Neuron (in vitro differentiated cells): ENCODE data around the gene NEIL3.

Experiments
- H2AFZ ChIP-seq: one replicate; pipeline ENCODE4 v1.6.1; 2013; ENCODE audit warnings: low read depth, mild to moderate bottlenecking, inconsistent platforms, low read length, moderate library complexity
- H3K27me3 ChIP-seq: one replicate; pipeline ENCODE4 v1.6.1; 2013; ENCODE audit warnings: low read length; ENCODE audit not compliant: insufficient read depth
- H3K36me3 ChIP-seq: one replicate; pipeline ENCODE4 v1.6.1; 2013; ENCODE audit warnings: low read length; ENCODE audit not compliant: insufficient read depth
- H3K4me1 ChIP-seq: one replicate; pipeline ENCODE4 v1.6.1; 2013; ENCODE audit warnings: low read length; ENCODE audit not compliant: insufficient read depth
- H3K4me3 ChIP-seq: 2 replicates; pipeline ENCODE4 v1.5.1; 2013; ENCODE audit warnings: mild to moderate bottlenecking, low read length, moderate library complexity
- H3K9me3 ChIP-seq: one replicate; pipeline ENCODE4 v1.6.1; 2013; ENCODE audit warnings: low read length

Gene NEIL3

GRCh38 chr4:177351622-177352244 is 42.1 kb downstream of the NEIL3 start:
- Histone ChIP-seq H3K4me1 (peaks cover 10% of the 10 kb centered on the region), H2AFZ (no peak overlapping the region), H3K36me3 (peaks cover 8% of the 10 kb centered on the region), H3K9me3 (no peaks in the 10 kb centered on the region), H3K27me3 (no peaks in the 10 kb centered on the region), H3K4me3 (no peak overlapping the region)

- Histone ChIP-seq H3K27me3 (no peaks in the 10 kb centered on the region), H2AFZ (no peak overlapping the region)
These were observed 46.5 kb downstream of the NEIL3 start for GRCh38 chr4:177356206-177356605.

GRCh38 chr4:177356921-177357320 is 47.2 kb downstream of the NEIL3 start:
- no peak overlapping the region for H3K4me3 ChIP-seq
- H2AFZ ChIP-seq: no peak overlapping the region
- peaks cover 9% of the 10 kb centered on the region for H3K36me3 ChIP-seq
- no peaks in the 10 kb centered on the region for H3K27me3 ChIP-seq
- peaks cover 3% of the 10 kb centered on the region for H3K4me1 ChIP-seq
- H3K9me3 ChIP-seq: no peaks in the 10 kb centered on the region

More at GRCh38 chr4:177356206-177356605, 46.5 kb downstream of the NEIL3 start:
- H3K4me1 ChIP-seq: peaks cover 10% of the 10 kb centered on the region
- no peaks in the 10 kb centered on the region for H3K9me3 ChIP-seq
- no peak overlapping the region for H3K4me3 ChIP-seq
- peaks cover 9% of the 10 kb centered on the region for H3K36me3 ChIP-seq

GRCh38 chr4:177367336-177367735 is 57.7 kb downstream of the NEIL3 start:
- H3K4me1 ChIP-seq: no peaks in the 10 kb centered on the region
- no peak overlapping the region for H3K4me3 ChIP-seq
- H3K9me3 ChIP-seq: peaks cover 2% of the 10 kb centered on the region
- no peaks in the 10 kb centered on the region for H3K27me3 ChIP-seq
- H2AFZ ChIP-seq: no peak overlapping the region
- H3K36me3 ChIP-seq: peaks cover 4% of the 10 kb centered on the region

- Histone ChIP-seq H3K4me1 (peaks cover 6% of the 10 kb centered on the region), H3K27me3 (no peaks in the 10 kb centered on the region), H2AFZ (no peak overlapping the region), H3K36me3 (no peaks in the 10 kb centered on the region), H3K4me3 (no peak overlapping the region), H3K9me3 (peaks cover 2% of the 10 kb centered on the region)
These were observed 59.7 kb downstream of the NEIL3 start for GRCh38 chr4:177369372-177369771.

- no peaks in the 10 kb centered on the region for H3K27me3 ChIP-seq
- no peak overlapping the region for H3K4me3 ChIP-seq
- H3K36me3 ChIP-seq: no peaks in the 10 kb centered on the region
- peaks cover 17% of the 10 kb centered on the region for H3K4me1 ChIP-seq
- no peaks in the 10 kb centered on the region for H3K9me3 ChIP-seq
- H2AFZ ChIP-seq: no peak overlapping the region
These were observed 61.8 kb downstream of the NEIL3 start for GRCh38 chr4:177371461-177371860.

GRCh38 chr4:177374966-177375365 is 65.3 kb downstream of the NEIL3 start:
- Histone ChIP-seq H3K4me3 (no peak overlapping the region), H3K27me3 (no peaks in the 10 kb centered on the region), H2AFZ (no peak overlapping the region), H3K36me3 (no peaks in the 10 kb centered on the region), H3K4me1 (peaks cover 18% of the 10 kb centered on the region), H3K9me3 (no peaks in the 10 kb centered on the region)

GRCh38 chr4:177375372-177375771 is 65.7 kb downstream of the NEIL3 start:
- Histone ChIP-seq H3K4me1 (peaks cover 18% of the 10 kb centered on the region), H3K36me3 (no peaks in the 10 kb centered on the region), H3K4me3 (no peak overlapping the region), H2AFZ (no peak overlapping the region), H3K9me3 (no peaks in the 10 kb centered on the region), H3K27me3 (no peaks in the 10 kb centered on the region)

- Histone ChIP-seq H3K4me3 (no peak overlapping the region), H3K9me3 (peaks cover 3% of the 10 kb centered on the region), H2AFZ (no peak overlapping the region), H3K4me1 (peaks cover 18% of the 10 kb centered on the region), H3K36me3 (no peaks in the 10 kb centered on the region), H3K27me3 (no peaks in the 10 kb centered on the region)
These were observed 66.3 kb downstream of the NEIL3 start for GRCh38 chr4:177376024-177376423.

GRCh38 chr4:177380730-177381287 is 71.1 kb downstream of the NEIL3 start:
- H3K9me3 ChIP-seq: peaks cover 3% of the 10 kb centered on the region
- no peaks in the 10 kb centered on the region for H3K36me3 ChIP-seq
- peaks cover 6% of the 10 kb centered on the region for H3K4me1 ChIP-seq
- no peak overlapping the region for H2AFZ ChIP-seq
- H3K4me3 ChIP-seq: no peak overlapping the region
- no peaks in the 10 kb centered on the region for H3K27me3 ChIP-seq

GRCh38 chr4:177381762-177382310 is 72.2 kb downstream of the NEIL3 start:
- no peaks in the 10 kb centered on the region for H3K27me3 ChIP-seq
- H3K36me3 ChIP-seq: no peaks in the 10 kb centered on the region
- no peak overlapping the region for H3K4me3 ChIP-seq
- H3K9me3 ChIP-seq: peaks cover 3% of the 10 kb centered on the region
- no peaks in the 10 kb centered on the region for H3K4me1 ChIP-seq
- no peak overlapping the region for H2AFZ ChIP-seq

- no peak overlapping the region for H3K4me3 ChIP-seq
- H3K27me3 ChIP-seq: no peaks in the 10 kb centered on the region
- H3K9me3 ChIP-seq: peaks cover 3% of the 10 kb centered on the region
- H2AFZ ChIP-seq: no peak overlapping the region
- H3K4me1 ChIP-seq: no peaks in the 10 kb centered on the region
- no peaks in the 10 kb centered on the region for H3K36me3 ChIP-seq
These were observed 75.3 kb downstream of the NEIL3 start for GRCh38 chr4:177384856-177385397.

GRCh38 chr4:177385576-177386277 is 76.1 kb downstream of the NEIL3 start:
- no peak overlapping the region for H3K4me3 ChIP-seq
- no peak overlapping the region for H2AFZ ChIP-seq
- no peaks in the 10 kb centered on the region for H3K4me1 ChIP-seq
- no peaks in the 10 kb centered on the region for H3K27me3 ChIP-seq
- peaks cover 2% of the 10 kb centered on the region for H3K9me3 ChIP-seq
- no peaks in the 10 kb centered on the region for H3K36me3 ChIP-seq
